Gastrocnemius medialis (tissue), 4 donors: ENCODE measurements around the gene COL27A1. TPM values are rescaled to one million over a fixed set of nuclear protein-coding genes. Genes with fewer than 3 reads are reported as not detected.
"Not testable (repeated sequence)": the region's sequence is repeated elsewhere in the genome, so short reads cannot be mapped to it uniquely, and the experiment has no call there.

Experiments used
- ATAC-seq, 2 donors: fragments of 150-250 bp; one replicate each; pipeline ENCODE4 v1.9.1; 2016
- DNase-seq, 2 donors: peaks; one replicate each; pipeline ENCODE4 v3.0.0-alpha.2; 2019
- H3K27ac ChIP-seq, 4 donors: fragments of 200-600 bp; sonication (generic); 1 replicate in 1 of 4; 2 replicates in 3 of 4; pipeline ENCODE4 v1.5.1; 2016 to 2018; ENCODE audit warnings: mild to moderate bottlenecking in 2 of 4, moderate library complexity in 1 of 4
- H3K27me3 ChIP-seq, 3 donors: fragments of 200-600 bp; sonication (generic) in 2 of 3; 1 replicate in 1 of 3; 2 replicates in 2 of 3; pipeline versions ENCODE4 v1.5.1 to v1.6.0; 2016 to 2019; ENCODE audit warnings: mild to moderate bottlenecking in 1 of 3, moderate library complexity in 1 of 3
- H3K36me3 ChIP-seq, 2 donors: fragments of 200-600 bp; sonication (generic) in 1 of 2; one replicate each; pipeline ENCODE4 v1.5.1; 2017 to 2018
- H3K4me1 ChIP-seq, 2 donors: fragments of 200-600 bp; sonication (generic) in 1 of 2; one replicate each; pipeline ENCODE4 v1.5.1; 2016 to 2017; ENCODE audit warnings: mild to moderate bottlenecking in 2 of 2
- H3K4me3 ChIP-seq, 4 donors: fragments of 200-600 bp; sonication (generic) in 3 of 4; 1 replicate in 1 of 4; 2 replicates in 3 of 4; pipeline ENCODE4 v1.5.1; 2016 to 2019; ENCODE audit warnings: mild to moderate bottlenecking in 2 of 4
- H3K9me3 ChIP-seq, 3 donors: fragments of 200-600 bp; sonication (generic) in 2 of 3; 1 replicate in 1 of 3; 2 replicates in 2 of 3; pipeline ENCODE4 v1.5.1; 2016 to 2019
- CTCF ChIP-seq, 5 experiments: fragments of 450-650 bp in 3 of 5; fragments of 200-600 bp in 2 of 5; sonication (generic) in 2 of 5; IDR thresholded peaks in 4 of 5; conservative IDR thresholded peaks in 1 of 5; 1 replicate in 4 of 5; 2 replicates in 1 of 5; pipeline ENCODE4 v1.5.1; 2016 to 2019; ENCODE audit warnings: antibody characterized with exemption in 5 of 5, mild to moderate bottlenecking in 3 of 5, moderate library complexity in 3 of 5
- POLR2A ChIP-seq, 2 donors: fragments of 450-650 bp; IDR thresholded peaks; one replicate each; pipeline ENCODE4 v1.6.1; 2017; ENCODE audit warnings: antibody characterized with exemption in 2 of 2, mild to moderate bottlenecking in 2 of 2, moderate library complexity in 2 of 2
- in situ Hi-C, 4 donors: fragments of 200-750 bp; cut with MboI; loops; one replicate each; pipeline versions ENCODE4 v1.15.0 to v1.8.0; 2017; ENCODE audit warnings: low sequenced_read_pairs in 4 of 4
- intact Hi-C: fragments of 100-400 bp; cut with DNase I; formaldehyde crosslinking; loops from one replicate; pipeline ENCODE4 v1.15.1; 2023; ENCODE audit warnings: low total_unique reads
- total RNA-seq, 4 donors: library from RNA; depleted of rRNA; stranded (reverse); fragments of >200 nt; gene quantifications; one replicate each; pipeline versions ENCODE4 v1.1.0 to v1.2.3, GENCODE V29; 2016

The COL27A1 gene
- total RNA-seq, 4 donors from 2014 or later = 0.42 to 1.4 (median 0.95) TPM

GRCh38 chr9:114319147-114319546 is 163.8 kb downstream of the COL27A1 start:
- ATAC-seq (no peak), DNase-seq (no peak)
- in situ Hi-C loops = no loop called here
- Histone ChIP-seq H3K27me3 (peaks cover 0 to 4% (median 0%) of the 10 kb centered on the region in 3 donors), H3K36me3 (no peaks in the 10 kb centered on the region), H3K9me3 (no peaks in the 10 kb centered on the region), H3K27ac (no peak overlapping the region), H3K4me1 (no peaks in the 10 kb centered on the region), H3K4me3 (no peak overlapping the region)
- no peak for TF ChIP-seq CTCF (IDR thresholded peaks at IDR 0.05 in 4 of 5, conservative IDR thresholded peaks at IDR 0.05 in 1 of 5)
- TF ChIP-seq POLR2A (IDR thresholded peaks at IDR 0.05) = no peak
- intact Hi-C loops = no loop called here

GRCh38 chr9:114320710-114321109 is 165.4 kb downstream of the COL27A1 start:
- in situ Hi-C loops, ATAC-seq, DNase-seq, H3K27me3 ChIP-seq, H3K27ac ChIP-seq, intact Hi-C loops, H3K4me3 ChIP-seq, H3K4me1 ChIP-seq, H3K36me3 ChIP-seq, H3K9me3 ChIP-seq: not testable (repeated sequence)

GRCh38 chr9:114321759-114322158 is 166.4 kb downstream of the COL27A1 start:
- Histone ChIP-seq H3K4me3 (no peak overlapping the region), H3K4me1 (no peaks in the 10 kb centered on the region), H3K27me3 (peaks cover 0 to 4% (median 0%) of the 10 kb centered on the region in 3 donors), H3K36me3 (no peaks in the 10 kb centered on the region), H3K27ac (no peak overlapping the region), H3K9me3 (no peaks in the 10 kb centered on the region)
- intact Hi-C loops (no loop called here), in situ Hi-C loops (no loop called here)
- TF ChIP-seq CTCF (IDR thresholded peaks at IDR 0.05 in 4 of 5, conservative IDR thresholded peaks at IDR 0.05 in 1 of 5) = no peak
- no peak for TF ChIP-seq POLR2A (IDR thresholded peaks at IDR 0.05)
- no peak for DNase-seq
- no peak for ATAC-seq

- H3K36me3 ChIP-seq, H3K27ac ChIP-seq, ATAC-seq, H3K4me3 ChIP-seq, H3K4me1 ChIP-seq, H3K27me3 ChIP-seq, H3K9me3 ChIP-seq, DNase-seq, in situ Hi-C loops, intact Hi-C loops: not testable (repeated sequence)
These were observed 167.0 kb downstream of the COL27A1 start for GRCh38 chr9:114322160-114322818.

GRCh38 chr9:114322831-114323531 is 167.6 kb downstream of the COL27A1 start, which contains the start of gene ORM1:
Gene ORM1 (plus strand): TSS chr9:114323098. CDS start chr9:114323134, 36 bp downstream.
- H3K4me1 ChIP-seq, intact Hi-C loops, H3K9me3 ChIP-seq, in situ Hi-C loops, H3K27me3 ChIP-seq, DNase-seq, H3K27ac ChIP-seq, ATAC-seq, H3K36me3 ChIP-seq, H3K4me3 ChIP-seq: not testable (repeated sequence)

GRCh38 chr9:114323849-114324248 is 168.5 kb downstream of the COL27A1 start:
- ATAC-seq, H3K27me3 ChIP-seq, H3K27ac ChIP-seq, in situ Hi-C loops, intact Hi-C loops, DNase-seq, H3K4me1 ChIP-seq, H3K4me3 ChIP-seq, H3K9me3 ChIP-seq, H3K36me3 ChIP-seq: not testable (repeated sequence)
